ENCODE data around the gene GNAI1. TPM values are rescaled to one million over a fixed set of nuclear protein-coding genes. Genes with fewer than 3 reads are reported as not detected.

GNAI1 gene
- total RNA-seq, 1 donor from 2014 or later: 11.3 TPM

DNA sequence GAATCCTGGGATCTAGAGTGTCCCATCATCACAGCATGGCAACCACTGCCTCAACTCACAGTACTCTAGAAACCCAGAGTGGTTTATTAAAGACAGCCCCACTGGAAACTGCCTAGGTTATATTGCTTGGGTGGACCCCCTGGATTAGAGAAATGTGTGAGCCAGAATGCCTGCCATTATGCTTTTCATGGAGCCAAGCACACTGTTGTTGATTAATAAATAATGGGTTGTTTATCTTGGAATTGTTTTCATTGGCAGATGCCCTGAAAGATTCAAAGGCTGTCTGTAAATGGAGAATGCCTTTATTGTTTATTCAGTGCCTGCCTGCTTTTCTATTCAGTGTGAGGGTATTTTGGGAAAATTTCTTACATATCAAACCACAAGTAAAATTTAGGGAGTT, 52.1 kb downstream of the GNAI1 start:
- intact Hi-C loops (cut with DNase I): no loop called here
- ATAC-seq (ENCODE audit: poor library complexity): no peak
- no peak for DNase-seq

DNA sequence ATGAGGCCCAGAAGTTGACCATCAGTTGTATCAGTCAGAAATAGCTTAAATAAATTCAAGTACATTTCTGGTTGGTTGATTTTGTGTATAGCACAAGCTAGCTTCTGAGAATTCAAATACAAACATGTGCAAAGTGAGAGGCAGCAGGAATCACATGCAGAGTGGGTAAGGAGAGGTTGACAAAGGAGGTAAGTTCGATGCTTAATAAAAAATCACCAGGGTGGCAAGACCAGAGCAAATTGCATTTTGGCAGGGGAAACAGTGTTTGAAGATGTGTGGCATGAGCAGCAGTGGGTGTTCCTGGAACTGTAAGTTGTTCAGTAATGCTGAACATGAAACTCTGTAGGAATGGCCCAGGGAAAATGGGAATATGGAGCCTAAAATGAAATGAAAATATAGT, 52.6 kb downstream of the GNAI1 start:
- DNase-seq (no peak), ATAC-seq (ENCODE audit: poor library complexity) (no peak)
- intact Hi-C loops (cut with DNase I): no loop called here

DNA sequence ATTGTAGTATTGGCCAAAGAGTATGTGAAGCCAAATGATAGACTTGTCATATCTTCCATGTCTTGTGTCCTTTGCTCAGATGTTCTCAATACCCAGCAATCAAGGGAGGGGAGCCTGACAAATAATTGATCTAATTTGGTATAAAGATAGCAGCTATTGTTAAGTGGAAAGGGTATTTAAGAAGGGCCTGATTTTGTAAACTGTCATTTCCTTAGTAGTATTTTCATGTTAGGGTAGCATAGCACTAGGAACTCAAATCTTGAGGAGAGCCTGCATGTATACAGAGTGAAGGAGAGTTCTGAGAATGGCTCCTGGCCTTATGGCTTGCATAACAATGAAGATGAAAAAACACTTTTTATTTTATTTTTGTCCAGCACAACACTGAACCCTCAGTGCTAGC, 53.1 kb downstream of the GNAI1 start:
- ATAC-seq (ENCODE audit: poor library complexity): no peak
- no peak for DNase-seq
- intact Hi-C loops (cut with DNase I): no loop called here

DNA sequence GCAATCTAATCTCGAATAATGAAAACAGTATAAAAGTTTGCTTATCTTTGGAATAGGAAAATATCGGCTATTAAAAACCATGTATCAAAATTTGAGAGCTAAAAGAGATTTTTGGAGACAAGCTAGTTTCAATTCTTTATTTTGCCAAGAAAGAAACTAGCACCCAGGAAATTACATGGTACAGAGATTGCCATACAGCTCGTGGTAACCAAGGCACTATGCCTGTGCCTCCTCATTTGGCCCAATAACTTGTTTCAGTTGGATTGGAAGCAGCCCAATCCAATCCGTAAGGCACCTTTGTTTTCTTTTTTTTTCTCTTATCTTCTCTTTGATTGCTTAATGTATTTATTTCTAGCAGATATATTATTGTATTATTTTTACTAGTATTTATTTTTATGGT, 55.0 kb downstream of the GNAI1 start:
- no peak for ATAC-seq (ENCODE audit: poor library complexity)
- intact Hi-C loops (cut with DNase I): no loop called here
- DNase-seq: no peak

DNA sequence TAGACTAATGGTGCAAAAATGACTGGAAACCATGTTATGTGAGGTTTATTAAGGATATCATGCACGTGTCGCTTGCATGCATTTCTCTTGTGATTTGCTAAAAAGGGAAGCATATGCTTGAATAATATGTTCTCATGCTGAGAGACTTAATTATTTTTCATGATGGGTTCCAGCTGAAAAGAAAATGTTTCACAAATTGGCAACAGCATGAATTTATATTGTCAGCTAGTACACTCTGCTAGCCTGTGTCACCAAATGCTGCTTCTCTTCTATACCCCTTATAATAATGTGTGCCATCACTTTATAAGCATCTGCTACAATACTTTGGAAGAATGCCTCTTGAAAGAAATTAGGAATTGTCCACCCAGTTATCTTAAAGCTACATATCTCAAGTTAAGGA, 63.0 kb downstream of the GNAI1 start:
- intact Hi-C loops (cut with DNase I): no loop called here
- DNase-seq (no peak), ATAC-seq (ENCODE audit: poor library complexity) (no peak)

DNA sequence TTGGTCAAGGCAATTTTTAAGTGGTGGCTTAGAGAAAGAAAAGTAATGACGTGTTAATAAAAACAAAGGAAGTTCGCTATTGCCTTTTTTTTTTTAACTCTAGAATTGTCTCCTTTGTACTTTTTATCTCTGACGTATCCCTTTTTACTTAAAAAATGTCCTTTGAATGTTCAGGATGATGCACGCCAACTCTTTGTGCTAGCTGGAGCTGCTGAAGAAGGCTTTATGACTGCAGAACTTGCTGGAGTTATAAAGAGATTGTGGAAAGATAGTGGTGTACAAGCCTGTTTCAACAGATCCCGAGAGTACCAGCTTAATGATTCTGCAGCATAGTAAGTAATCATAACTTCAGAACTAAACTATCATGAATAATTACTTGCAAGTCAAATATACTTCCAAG, 64.4 kb downstream of the GNAI1 start:
- DNase-seq (no peak), ATAC-seq (ENCODE audit: poor library complexity) (no peak)
- intact Hi-C loops (cut with DNase I): no loop called here

DNA sequence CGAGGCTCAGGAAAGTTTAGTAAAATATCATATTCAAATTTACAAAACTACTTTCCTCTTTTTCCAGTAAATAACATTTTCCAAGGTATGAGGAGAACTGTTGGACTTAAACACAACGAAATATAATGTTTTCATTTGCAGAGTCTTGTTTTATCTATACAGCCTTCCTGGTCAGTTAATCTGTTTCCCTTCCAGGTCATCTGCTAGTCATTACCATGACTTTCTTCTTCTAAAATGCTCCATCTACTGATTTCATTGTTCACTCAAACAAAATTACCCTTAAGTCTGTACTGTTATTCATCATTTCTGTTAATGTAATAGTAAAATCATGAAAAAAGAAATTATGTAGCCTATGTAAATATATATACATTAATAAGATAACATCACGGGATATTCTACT, 69.8 kb downstream of the GNAI1 start:
- intact Hi-C loops (cut with DNase I): no loop called here
- ATAC-seq (ENCODE audit: poor library complexity) (no peak), DNase-seq (no peak)

DNA sequence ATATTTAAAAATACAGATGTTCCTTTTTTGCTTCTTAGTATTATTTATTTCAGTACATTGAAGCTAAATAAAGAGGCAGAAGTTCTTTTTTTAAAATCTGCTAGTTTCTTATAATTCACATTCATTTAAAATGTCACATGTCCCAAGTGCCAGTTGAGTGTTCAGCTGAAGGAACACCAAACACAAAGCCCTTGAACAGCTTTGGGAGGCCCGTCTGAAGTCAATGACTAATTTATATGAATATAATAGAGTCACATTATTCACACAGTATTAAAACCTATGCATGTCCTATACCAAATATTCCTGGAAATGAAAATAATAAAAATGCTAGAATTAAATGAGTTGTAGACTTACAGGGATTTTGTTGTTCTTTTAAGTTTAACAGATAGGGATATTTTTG, 70.3 kb downstream of the GNAI1 start:
- intact Hi-C loops (cut with DNase I): no loop called here
- no peak for ATAC-seq (ENCODE audit: poor library complexity)
- DNase-seq: no peak

DNA sequence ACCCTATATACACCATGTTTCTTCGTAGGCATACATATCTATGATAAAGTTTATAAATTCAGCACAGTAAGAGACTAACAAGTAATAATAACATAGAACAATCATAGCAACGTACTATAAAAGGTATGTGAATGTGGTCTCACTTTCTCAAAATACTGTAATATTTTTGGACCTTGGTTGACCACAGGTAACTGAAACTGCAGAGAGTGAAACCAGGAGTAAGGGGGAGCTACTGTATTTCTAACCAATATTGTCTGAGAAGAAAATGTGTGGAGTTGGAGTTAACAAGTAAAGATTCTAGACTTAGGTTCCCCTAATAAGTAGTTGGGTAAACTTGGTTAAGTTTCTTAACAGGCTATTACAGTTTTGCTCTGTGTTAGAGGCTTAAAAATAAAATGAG, 72.1 kb downstream of the GNAI1 start:
- intact Hi-C loops (cut with DNase I): no loop called here
- ATAC-seq (ENCODE audit: poor library complexity): no peak
- no peak for DNase-seq

DNA sequence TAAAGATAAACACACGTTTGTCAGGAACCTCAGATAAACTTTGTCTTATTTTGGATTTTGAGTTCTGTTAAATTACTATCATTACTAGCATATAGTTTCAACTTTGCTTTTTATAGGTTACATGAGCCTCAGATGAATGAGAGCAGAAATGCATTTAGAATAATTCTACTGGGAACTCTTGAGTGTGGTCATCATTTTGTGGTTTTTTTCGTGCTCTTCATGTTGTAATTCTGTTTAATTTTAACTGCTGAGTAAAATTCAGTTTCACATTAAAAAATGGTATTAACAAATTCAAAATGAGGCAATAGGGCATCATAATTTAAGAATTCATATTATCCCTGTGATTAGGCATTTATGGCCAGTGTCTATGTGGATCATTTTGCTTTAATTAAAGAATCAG, 72.9 kb downstream of the GNAI1 start:
- ATAC-seq (ENCODE audit: poor library complexity) (no peak), DNase-seq (no peak)
- intact Hi-C loops (cut with DNase I): no loop called here

DNA sequence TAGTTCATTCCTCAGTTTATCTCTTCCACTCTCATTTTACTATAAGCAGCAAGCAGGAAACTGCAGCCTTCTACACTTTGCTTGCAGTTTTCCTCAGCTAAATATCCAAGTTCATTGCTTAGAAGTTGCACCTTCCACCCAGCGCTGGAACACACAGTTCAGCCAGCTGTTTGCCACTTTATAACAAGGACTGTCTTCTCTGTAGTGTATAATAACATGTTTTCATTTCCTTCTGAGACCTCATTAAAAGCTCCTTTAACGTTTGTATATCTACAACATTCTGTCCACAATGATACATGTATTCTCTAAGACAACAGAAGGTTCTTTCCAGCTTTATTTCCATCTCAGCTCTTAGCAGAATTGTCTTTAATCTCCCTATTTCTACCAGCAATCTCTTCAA, 74.1 kb downstream of the GNAI1 start:
- DNase-seq (no peak), ATAC-seq (ENCODE audit: poor library complexity) (no peak)
- intact Hi-C loops (cut with DNase I): no loop called here

DNA sequence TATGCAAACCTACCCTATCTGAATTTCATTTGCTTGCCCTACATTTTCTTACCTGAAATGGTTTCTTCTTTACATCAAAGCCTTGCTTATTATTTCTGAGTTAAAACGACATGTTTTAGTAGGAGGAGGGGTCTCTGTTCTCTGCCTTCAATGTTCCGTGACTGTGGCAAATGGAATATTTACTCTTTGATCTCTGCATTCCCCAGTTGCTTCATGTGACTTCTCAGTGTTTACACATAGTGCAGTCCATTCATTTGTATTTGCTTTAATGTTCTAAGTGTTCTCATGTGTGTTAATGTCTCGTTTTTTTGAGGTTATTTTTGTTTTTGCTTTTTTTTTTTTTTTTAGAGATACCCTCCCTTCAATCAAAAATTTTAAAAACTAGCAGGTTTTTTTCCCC, 75.8 kb downstream of the GNAI1 start:
- DNase-seq (no peak), ATAC-seq (ENCODE audit: poor library complexity) (no peak)
- intact Hi-C loops (cut with DNase I): no loop called here

DNA sequence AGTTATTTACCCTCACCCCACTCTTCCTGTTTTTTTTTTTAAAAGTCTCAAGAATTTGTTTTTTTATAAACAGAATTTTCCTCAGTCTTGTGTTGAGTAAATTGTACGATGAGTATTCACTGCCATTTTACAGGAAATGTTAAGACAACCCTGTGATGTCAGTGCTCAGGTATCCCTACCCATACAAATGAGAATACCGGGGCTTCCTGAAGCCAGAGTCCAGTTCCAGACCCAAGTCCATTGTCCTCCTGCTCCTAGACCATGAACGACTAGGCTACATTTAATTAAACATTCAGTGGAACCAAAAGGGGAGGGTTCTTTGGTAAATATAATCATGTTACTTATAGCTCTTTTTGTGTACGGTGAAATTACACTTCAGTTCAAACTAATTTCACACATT, 79.2 kb downstream of the GNAI1 start:
- ATAC-seq (ENCODE audit: poor library complexity): no peak
- no peak for DNase-seq
- intact Hi-C loops (cut with DNase I): no loop called here

DNA sequence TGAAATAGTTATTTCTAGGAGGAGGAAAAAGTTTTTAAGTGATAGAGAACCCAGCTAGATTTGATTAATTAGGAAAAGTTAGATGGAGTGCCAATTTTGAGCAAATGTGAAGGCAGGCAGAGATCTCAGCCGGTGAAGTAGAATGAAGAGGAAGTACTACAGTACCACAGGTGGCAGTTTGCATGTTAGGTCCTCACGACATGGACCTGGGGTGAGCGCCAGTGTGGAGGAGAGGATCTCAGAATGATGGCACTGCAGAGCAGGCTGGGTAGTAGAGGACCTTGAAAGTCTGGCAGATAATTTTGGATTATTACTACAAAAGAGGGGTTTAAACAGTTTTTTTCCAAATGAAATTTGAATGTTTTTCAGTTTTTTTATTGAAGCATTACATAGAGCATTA, 81.1 kb downstream of the GNAI1 start:
- DNase-seq: no peak
- intact Hi-C loops (cut with DNase I): no loop called here
- no peak for ATAC-seq (ENCODE audit: poor library complexity)

DNA sequence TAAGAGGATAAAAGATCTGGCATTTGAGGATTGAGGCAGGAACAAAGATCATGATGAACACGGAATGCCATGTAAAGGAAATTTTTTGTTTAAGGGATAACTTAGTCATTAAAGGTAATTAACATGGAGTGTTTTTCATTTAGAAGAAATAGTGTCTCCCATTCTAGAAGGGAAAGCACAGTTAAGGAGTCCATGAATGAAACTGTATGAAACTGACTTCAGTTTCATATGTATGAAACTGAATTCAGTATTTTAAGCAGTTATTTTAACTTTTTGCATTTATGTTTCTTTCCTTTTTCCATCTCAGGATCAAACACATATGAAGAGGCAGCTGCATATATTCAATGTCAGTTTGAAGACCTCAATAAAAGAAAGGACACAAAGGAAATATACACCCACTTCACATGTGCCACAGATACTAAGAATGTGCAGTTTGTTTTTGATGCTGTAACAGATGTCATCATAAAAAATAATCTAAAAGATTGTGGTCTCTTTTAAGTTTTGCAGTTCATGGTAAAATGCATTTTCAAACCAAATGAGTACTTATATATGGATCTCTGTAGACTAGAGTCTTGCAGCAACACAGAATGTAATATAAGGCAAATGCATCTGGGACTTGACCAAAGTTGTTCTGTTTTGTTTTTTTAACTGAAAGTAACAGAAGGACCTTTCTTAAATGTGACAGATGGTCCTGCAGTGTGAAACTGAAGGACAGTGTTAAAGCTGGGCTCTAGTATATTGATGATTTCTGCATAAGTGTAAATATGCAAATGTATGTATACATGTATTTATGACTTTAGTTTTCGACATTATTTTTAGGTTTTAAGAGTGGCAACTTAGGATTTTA, 82.6 kb downstream of the GNAI1 start:
- intact Hi-C loops (cut with DNase I): no loop called here
- ATAC-seq (ENCODE audit: poor library complexity): no peak
- DNase-seq: no peak

DNA sequence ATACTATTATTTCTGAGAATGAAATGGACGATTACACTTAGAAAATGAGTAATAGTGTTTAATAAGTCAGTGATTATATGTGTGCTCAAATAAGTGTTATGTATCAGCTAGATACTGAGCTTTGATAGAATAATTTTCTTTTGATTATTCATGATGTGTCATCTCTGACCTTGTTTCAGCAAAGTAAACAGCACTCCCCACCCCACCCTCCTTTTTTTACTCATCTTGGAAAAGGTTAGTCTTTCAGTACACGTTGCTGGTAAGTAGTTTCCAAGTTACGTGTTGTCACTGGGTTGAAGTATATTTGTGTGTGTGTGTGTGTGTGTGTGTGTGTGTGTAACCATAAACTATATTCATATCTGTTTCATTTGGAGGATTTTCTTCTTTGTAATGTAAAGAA, 84.1 kb downstream of the GNAI1 start:
- intact Hi-C loops (cut with DNase I): no loop called here
- DNase-seq: no peak
- ATAC-seq (ENCODE audit: poor library complexity): no peak

DNA sequence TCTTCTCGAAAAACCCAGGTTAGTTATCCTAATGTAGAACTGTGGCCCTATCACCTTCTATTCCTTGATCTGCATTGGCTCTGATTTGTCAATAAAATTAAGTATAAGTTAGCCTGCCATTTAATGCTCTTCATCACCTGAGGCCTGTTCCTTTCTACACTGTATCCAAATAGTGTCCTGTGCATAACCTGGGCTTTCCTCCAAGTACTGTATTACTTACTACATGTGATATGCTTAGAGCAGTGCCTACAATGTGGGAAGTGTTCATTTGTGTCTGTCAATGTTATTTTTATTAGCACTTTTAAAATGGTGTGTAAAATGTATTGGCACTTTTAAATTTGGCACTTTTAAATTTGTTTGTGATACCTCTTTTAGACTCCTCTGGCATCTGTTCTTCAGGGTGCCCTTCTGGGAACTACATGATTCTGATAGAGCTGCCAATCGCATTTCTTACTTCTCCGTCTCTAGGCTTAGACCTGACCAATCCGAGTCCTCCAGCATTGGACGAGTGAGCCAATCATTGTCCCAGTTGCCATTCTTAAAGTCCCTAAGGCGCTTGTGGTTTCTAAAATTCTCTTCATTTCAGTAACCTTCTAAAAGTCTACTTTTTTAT, 85.5 kb downstream of the GNAI1 start:
- DNase-seq (no peak), ATAC-seq (ENCODE audit: poor library complexity) (peak; percentile 38)
- intact Hi-C loops (cut with DNase I): no loop called here

DNA sequence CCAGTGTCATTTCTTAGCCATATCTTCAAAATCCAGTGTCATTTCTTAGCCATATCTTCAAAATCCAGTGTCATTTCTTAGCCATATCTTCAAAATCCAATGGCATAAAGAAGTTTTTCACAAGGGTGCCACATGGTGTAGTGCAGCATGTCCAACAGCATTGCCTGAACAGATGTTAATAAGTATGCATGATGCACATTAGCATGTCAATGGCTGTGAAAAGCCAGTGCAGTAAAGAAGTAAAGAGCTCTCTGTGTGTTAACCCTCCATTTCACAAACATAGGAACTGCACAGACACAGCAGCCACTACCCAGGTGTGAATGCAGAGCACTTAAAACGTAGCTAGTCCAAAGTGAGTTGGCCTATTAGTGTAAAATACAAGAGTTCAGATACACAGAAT, 89.8 kb downstream of the GNAI1 start:
- intact Hi-C loops (cut with DNase I): no loop called here
- DNase-seq (no peak), ATAC-seq (ENCODE audit: poor library complexity) (no peak)

DNA sequence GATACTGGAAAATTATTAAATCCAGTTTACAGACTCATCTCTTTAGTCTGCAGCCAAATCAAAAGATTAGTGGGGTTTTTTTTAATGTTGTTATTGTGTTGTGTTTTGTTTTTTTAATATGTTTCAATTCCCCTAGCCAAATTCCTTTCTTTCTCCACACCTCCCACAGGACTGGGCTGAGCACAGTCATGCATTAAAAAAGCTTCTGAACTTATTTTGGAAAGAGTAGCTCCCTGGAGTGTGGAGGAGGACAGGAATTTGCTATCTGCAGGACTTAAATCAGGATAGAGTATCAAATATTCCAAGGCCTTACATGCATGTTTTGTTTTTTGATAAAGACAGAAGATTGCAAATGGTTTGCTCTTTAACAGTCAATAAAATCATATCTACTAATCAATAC, 90.7 kb downstream of the GNAI1 start:
- intact Hi-C loops (cut with DNase I): no loop called here
- DNase-seq (no peak), ATAC-seq (ENCODE audit: poor library complexity) (no peak)

DNA sequence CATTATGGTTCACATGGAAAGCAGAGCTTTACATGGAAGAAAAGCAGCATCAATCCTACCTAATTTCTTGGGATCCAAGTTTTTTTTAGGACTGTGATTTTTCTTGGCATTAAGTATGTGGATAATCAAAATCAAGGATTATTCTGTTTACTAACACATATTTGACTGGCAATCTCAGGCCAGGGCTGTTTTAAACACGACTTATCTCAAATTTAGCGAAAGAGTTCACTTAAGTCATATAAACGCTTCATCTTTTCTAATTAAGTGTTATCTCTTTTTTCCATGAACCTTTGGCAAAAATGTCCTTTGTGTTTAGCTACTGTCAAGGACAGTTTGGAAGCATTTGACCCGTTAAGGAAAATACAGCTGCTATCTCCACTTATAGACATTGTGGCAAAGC, 92.0 kb downstream of the GNAI1 start:
- no peak for DNase-seq
- no peak for ATAC-seq (ENCODE audit: poor library complexity)
- intact Hi-C loops (cut with DNase I): no loop called here

DNA sequence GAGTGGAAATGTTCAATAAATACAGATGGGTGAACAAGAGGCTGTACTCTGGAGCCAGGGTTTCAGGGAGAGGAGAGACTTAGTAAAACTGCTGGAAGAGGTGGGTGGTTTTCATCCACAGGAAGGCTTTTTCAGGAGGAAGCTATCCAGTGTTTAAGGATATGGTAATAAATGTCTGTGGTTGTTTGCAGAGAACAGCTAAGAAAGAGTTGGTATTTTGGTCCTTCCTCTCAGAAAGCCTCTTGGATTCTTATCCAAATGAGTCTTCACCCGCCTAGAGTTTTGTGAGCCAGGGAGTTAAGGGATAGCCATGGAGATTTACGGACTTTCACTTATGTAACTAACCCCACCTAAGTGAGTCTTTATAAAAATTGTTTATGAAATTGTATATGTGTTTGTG, 95.7 kb downstream of the GNAI1 start:
- no peak for ATAC-seq (ENCODE audit: poor library complexity)
- intact Hi-C loops (cut with DNase I): no loop called here
- no peak for DNase-seq

All from Right ventricle myocardium superior (tissue), 1 donor.